GM12865 (cell line): ENCODE measurements around the gene EMD.

Experiments
- DNase-seq: peaks from one replicate; pipeline ENCODE4 v3.0.0; 2010; ENCODE audit warnings: low read depth
- H3K4me3 ChIP-seq: 2 replicates; pipeline ENCODE4 v1.5.1; 2011; ENCODE audit warnings: mild to moderate bottlenecking, low read depth, low read length, control low read depth
- TF ChIP-seq, protein P1 (sequence below): IDR thresholded peaks from 2 replicates; pipeline ENCODE4 v1.5.1; 2011; ENCODE audit warnings: low read length, control low read depth, low read depth, inconsistent platforms; ENCODE audit not compliant: insufficient read depth; ENCODE audit errors: missing control alignments

The EMD gene

GRCh38 chrX:154352012-154352401 lies 27.1 kb upstream of the EMD start:
- H3K4me3 ChIP-seq, result no peak overlapping the region
- TF ChIP-seq, protein P1, sequence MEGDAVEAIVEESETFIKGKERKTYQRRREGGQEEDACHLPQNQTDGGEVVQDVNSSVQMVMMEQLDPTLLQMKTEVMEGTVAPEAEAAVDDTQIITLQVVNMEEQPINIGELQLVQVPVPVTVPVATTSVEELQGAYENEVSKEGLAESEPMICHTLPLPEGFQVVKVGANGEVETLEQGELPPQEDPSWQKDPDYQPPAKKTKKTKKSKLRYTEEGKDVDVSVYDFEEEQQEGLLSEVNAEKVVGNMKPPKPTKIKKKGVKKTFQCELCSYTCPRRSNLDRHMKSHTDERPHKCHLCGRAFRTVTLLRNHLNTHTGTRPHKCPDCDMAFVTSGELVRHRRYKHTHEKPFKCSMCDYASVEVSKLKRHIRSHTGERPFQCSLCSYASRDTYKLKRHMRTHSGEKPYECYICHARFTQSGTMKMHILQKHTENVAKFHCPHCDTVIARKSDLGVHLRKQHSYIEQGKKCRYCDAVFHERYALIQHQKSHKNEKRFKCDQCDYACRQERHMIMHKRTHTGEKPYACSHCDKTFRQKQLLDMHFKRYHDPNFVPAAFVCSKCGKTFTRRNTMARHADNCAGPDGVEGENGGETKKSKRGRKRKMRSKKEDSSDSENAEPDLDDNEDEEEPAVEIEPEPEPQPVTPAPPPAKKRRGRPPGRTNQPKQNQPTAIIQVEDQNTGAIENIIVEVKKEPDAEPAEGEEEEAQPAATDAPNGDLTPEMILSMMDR, result no peak
- no peak for DNase-seq

- no peak overlapping the region for H3K4me3 ChIP-seq
- no peak for DNase-seq
- TF ChIP-seq, protein P1, result no peak
Observed at GRCh38 chrX:154352466-154352865, 26.6 kb upstream of the EMD start.

GRCh38 chrX:154353172-154353843 lies 25.8 kb upstream of the EMD start:
- H3K4me3 ChIP-seq, result no peak overlapping the region
- TF ChIP-seq, protein P1, result no peak
- no peak for DNase-seq

DNA sequence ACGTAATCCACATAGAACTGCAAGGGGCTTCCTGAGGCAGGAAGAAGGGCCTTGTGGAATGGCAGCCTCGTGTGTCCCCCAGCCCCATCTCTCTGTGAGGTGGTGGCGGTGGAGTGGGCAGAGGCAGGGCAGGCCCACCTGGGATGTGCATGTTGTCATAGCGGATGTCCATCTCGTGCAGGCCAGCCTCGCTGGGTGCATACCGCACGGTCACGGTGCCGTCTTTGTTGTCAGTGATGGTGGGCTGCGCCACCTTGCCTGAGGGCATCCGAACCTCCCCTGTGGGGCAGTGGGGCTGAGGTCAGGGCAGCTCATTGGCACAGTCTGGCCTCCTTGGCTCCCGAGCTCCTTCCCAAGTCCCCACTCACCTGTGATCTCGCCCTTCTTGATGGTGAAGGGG lies 25.1 kb upstream of the EMD start:
- no peak overlapping the region for H3K4me3 ChIP-seq
- TF ChIP-seq, protein P1, result no peak
- no peak for DNase-seq

- no peak overlapping the region for H3K4me3 ChIP-seq
- no peak for DNase-seq
- TF ChIP-seq, protein P1, result no peak
Observed at GRCh38 chrX:154354516-154354915, 24.6 kb upstream of the EMD start.

DNA sequence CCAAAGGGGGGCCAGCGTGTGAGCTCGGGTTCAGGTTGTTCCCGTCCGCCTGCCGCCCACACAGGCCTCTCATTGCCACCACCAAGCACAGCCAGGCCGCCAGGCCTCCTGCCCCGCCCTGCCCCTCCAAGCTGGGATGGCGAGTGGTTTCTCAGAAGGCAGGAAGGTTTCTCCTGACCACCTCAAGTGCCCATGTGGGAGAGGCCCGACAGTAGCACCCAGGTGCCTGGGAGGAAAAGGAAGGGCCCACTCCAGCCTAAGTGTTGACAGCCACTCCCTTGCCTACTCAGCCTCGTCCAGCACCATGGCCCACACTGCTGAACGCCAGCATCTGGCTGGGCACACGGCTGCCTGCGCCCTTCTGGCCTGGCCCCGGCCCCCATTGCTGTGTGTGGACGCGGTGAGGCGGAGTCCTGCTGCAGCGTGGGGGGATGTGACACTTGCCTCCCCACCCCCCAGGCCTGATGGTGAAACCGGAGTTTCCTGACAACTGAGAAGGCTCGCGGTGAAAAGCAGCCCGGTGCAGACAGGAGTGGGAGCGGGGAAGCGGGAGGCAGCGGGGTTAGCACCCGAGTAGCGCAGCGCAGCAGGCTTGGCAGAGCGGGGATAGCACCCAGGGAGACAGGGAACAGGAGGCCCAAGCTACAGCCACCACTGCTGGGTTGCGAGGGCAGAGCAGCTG lies 23.9 kb upstream of the EMD start:
- TF ChIP-seq, protein P1, result no peak

More for the DNA sequence above, 23.9 kb upstream of the EMD start:
- DNase-seq, result no peak
- H3K4me3 ChIP-seq, result no peak overlapping the region
